ENCODE measurements around the gene TATDN3.
"Not testable (repeated sequence)": the region's sequence is repeated elsewhere in the genome, so short reads cannot be mapped to it uniquely, and the experiment has no call there.

The TATDN3 gene

DNA sequence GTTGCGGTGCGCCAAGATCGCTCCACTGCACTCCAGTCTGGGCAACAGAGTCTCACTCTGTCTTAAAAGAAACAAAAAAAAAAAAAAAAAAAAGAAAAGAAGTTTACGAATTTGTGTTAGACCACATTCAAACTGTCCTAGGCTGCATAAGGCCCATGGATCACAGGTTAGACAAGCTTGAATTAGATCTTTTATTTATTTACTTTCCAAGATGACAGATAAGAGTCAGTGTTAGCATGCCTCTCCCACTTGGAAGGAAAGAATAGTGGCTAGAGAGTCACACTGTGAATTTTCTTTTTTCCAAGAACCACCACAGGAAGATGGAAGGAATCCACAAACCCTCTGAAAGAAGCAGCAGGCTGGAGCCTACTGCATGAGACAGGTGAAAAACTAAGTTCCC lies 29.5 kb upstream of the TATDN3 start:
- TF ChIP-seq CTCF (IDR thresholded peaks at IDR 0.05; ENCODE audit: low read depth, low read length, missing control alignments), result no peak
- H3K4me3 ChIP-seq (ENCODE audit: low read depth, low read length), result no peak overlapping the region
- no peak for DNase-seq (ENCODE audit: low read depth)

DNA sequence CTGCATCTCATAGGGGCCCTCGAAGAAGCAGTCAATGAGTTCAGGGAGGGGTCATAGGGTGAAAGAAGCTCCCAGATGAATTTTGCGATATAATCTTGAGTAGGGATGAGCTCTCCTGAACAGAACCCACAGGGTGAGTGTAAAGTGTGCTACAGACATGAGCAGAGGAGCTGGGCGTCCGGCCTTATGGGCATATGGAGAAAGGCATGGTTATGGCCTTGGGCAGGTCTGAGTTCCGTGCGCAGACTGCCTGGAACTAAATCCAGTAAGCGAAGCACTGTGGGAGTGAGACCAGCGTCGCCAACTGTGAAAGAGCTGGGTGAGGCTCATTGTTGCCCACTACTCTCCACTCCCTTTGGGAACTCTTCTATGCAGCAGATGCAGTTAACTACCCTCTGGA lies 28.9 kb upstream of the TATDN3 start:
- TF ChIP-seq CTCF (IDR thresholded peaks at IDR 0.05; ENCODE audit: low read depth, low read length, missing control alignments), result no peak
- DNase-seq (ENCODE audit: low read depth), result no peak
- no peak overlapping the region for H3K4me3 ChIP-seq (ENCODE audit: low read depth, low read length)

- DNase-seq (ENCODE audit: low read depth); H3K4me3 ChIP-seq (ENCODE audit: low read depth, low read length): not testable (repeated sequence)
Observed at GRCh38 chr1:212764718-212765281, 26.9 kb upstream of the TATDN3 start.

DNA sequence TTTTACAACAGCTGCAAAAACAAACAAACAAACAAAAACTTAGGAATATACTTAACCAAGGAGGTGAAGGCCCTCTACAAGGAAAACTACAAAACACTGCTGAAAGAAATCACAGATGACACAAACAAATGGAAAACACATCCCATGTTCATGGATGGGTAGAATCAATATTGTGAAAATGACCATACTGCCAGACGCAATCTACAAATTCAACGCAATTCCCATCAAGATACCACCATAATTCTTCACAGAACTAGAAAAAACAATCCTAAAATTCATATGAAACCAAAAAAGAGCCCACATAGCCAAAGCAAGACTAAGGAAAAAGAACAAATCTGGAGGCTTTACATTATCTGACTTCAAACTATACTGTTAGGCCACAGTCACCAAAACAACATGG lies 24.9 kb upstream of the TATDN3 start:
- H3K4me3 ChIP-seq (ENCODE audit: low read depth, low read length); DNase-seq (ENCODE audit: low read depth): not testable (repeated sequence)

- TF ChIP-seq CTCF (IDR thresholded peaks at IDR 0.05; ENCODE audit: low read depth, low read length, missing control alignments), result no peak
- no peak overlapping the region for H3K4me3 ChIP-seq (ENCODE audit: low read depth, low read length)
- no peak for DNase-seq (ENCODE audit: low read depth)
Observed at GRCh38 chr1:212769459-212770167, 22.1 kb upstream of the TATDN3 start.

- no peak overlapping the region for H3K4me3 ChIP-seq (ENCODE audit: low read depth, low read length)
- TF ChIP-seq CTCF (IDR thresholded peaks at IDR 0.05; ENCODE audit: low read depth, low read length, missing control alignments), result no peak
- DNase-seq (ENCODE audit: low read depth), result no peak
Observed at GRCh38 chr1:212771341-212771740, 20.4 kb upstream of the TATDN3 start.

- H3K4me3 ChIP-seq (ENCODE audit: low read depth, low read length), result no peak overlapping the region
- TF ChIP-seq CTCF (IDR thresholded peaks at IDR 0.05; ENCODE audit: low read depth, low read length, missing control alignments), result no peak
- no peak for DNase-seq (ENCODE audit: low read depth)
Observed at GRCh38 chr1:212773011-212773410, 18.7 kb upstream of the TATDN3 start.

DNA sequence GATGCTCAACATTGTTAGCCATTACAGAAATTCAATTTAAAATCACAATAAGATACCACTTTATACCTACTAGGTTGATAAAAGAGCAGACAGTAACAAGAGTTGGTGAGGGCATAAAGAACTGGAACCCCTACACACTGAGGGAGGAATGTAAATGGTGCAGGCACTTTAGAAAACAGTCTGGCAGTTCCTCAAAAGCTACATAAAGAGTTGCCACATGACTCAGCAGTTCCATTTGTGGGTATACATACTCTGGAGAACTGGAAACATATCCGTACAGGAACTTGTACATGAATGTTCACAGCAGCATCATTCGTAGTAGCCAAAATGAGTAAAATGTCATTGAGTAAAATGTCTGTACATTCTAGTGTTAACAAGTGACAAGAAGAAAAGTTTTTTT lies 17.1 kb upstream of the TATDN3 start:
- TF ChIP-seq CTCF (IDR thresholded peaks at IDR 0.05; ENCODE audit: low read depth, low read length, missing control alignments), result no peak
- DNase-seq (ENCODE audit: low read depth), result no peak
- no peak overlapping the region for H3K4me3 ChIP-seq (ENCODE audit: low read depth, low read length)
